HG03457 (cell line): ENCODE results near the gene SLCO4A1.
A peak's percentile ranks its signal among the peaks of the same experiment; 100 is the strongest.

Experiments
- ATAC-seq: cut with Tn5 transposase; IDR thresholded peaks from one replicate; pipeline ENCODE4 v1.9.1; 2021; ENCODE audit warnings: moderate number of reproducible peaks; ENCODE audit not compliant: unreplicated experiment

The SLCO4A1 gene

DNA sequence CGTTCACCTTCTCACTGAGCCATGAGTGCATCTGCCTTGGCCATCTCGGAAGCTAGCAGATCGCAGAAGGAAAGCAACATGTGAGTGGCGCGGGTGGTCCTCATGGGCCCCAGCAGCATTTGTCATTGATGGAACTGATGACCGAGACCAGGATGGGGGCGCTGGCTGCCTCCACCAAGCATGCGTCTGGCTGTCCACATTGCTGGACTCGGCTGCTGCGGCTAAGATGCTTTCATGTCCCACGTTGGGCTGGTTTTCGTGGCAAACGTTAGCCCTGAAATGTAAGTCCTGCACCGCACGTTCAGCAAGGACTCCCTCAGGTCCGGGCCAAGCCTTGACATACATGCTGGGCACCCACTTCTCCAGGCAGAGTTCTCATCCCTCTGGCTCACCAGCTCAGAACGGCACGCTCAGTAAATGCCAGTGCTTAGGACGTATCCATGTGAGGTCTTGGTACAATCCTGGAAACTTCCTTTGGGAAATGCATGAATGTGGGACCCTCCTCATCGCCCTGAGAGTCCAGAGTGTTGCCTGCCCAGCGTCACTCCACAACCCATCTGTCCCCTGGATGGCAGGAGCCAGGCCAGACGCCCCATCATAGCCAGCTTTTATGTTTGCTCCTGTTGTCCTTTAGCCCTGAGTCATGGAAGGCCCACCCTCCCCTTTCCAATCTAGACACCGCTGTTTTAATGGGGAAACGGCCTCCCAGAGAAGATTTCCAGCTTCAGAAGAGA, 8.4 kb downstream of the SLCO4A1 start:
- no peak for ATAC-seq

DNA sequence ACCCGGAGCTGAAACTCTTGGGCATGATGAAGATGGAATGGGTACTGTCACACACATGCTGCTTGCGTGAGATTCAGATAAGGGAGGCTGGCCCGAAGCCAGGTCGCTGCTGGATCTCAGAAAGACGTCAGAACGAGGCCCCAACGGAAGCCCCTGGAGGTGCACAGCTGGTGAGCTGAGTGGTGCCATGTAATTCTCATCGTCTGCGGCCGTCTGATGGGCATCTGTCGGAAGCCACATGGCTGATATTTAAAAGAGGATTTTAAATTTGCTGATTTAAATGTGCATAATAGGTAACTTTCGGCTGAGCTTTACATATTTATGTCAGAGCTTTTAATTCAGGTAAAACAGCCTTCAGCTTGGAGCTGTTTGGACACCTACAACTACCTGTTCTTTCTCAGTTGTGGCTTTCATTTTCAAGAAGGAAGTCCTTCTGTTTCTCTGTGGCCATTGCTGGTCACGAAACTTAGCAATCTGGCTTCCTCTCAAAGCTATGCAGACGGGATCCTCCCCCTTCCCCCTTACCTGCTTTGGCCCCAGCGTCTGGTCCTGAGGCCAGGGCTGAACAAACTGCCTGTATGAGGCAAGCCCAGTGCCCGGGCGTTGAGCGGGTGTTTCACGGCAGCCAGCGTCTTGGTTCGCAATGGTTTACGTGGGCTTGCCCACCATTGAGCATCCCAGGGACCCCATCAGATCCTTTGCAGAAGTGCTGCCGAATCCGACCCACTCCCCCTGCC, 9.2 kb downstream of the SLCO4A1 start:
- peak; percentile 48 for ATAC-seq

DNA sequence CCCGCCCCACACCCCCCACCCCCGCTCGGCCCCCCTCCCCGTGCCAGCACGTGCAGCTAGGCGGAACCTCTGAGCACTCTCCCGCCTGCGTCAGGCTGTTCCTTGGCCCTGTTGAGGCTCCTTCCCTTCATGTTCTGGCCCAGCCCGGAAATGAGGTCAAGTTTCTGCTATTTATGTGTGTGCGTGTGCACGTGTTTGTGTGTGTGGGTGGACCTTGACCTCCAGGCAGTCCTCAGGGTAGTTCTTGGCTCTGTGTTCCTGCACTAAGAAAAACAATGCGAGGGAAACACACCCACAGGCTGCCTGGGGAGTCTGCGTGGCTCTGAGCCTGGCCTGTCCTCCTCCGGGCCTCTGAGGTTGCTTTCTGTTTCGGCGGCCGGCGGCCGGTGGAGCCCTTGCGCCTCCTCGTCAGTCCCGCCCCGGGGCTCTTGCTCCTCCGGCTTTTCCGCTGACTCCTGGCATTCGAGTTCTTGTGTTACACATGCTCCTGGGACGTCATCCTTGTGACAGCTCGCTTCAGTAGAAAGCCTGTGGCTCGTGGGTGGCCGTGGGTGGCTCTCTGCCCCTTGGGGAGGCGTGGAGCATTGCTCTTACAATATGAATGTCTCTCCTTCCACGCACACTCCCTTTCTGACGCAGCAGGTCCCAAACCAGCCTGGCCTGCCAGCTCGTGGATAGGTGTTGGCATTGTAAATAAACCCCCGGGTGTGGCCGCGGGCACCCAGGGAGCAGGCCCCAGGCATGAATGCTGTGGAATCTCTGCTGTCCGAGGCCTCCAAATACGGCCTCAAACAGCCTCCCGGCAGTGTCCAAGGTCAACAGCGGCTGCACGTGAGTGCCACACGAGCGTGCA, 10.0 kb downstream of the SLCO4A1 start:
- ATAC-seq, result peak; percentile 40

DNA sequence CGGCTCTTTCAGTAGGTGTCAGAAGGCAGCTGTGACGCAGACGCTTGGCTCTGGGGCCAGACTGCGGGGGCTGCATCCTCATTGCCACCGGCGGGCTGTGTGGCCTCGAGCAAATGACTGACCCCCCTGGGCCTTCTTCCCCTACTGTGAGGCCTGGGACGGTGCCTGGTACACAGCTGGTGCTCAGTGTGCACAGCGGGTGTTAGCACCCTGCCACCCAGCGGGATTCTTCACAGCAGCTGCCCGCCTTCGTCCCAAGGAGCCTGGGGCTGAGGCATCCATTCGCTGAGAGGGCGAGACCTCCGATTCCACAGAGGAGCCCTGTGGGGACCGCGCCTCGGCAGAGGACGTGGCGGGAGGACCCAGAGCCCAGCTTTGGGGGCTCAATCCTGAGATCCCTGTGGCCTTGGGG, 10.6 kb downstream of the SLCO4A1 start:
- no peak for ATAC-seq

DNA sequence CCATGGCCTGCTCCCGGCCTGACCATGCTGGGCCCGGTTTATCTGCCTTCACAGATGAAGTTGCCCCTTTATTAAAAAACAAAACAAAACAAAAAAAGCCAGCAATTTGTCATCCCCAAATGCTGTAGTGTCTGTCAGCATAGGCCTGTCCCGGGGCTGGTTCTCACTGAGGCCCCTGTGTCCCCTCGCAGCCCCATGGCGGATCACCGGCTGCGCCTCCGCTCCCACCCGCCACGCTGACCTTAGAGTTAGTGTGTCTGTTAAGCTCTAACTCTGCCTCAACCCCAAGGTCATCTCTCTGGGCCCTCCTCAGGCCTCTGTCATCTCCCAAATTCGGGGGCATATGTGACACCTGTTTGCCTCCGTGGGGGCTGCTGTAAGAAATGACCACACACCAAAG, 11.1 kb downstream of the SLCO4A1 start:
- ATAC-seq, result no peak

DNA sequence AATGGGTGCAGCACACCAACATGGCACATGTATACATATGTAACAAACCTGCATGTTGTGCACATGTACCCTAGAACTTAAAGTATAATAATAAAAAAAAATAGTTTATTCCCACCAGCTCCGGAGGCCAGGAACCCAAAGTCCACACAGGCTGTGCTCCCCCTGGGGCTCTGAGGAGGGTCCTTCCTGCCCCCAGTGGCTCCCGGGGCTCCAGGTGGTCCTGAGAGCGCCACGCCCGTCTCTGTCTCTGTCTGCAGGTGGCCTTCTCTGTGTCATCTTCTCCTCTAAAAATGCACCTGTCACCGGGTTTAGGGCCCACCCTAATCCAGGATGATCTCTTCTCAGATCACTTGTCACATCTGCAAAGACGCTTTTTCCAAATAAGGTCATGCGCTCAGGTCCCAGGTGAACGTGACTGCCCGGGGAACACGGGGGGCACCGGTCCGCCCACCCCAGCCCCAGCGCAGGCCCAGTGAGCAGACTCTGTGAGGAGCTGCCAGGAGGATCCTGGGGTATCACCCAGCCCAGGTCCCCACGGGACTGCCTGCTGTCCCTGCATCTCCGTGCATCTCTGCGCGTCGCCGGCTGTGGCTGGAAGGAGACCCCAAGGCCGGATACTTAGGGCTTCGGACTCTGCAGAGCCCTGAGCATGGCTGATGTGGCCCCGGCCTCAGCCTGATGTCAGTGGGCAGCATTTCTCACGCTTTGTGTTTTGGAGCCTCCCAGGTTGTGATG, 11.8 kb downstream of the SLCO4A1 start:
- ATAC-seq, result no peak

DNA sequence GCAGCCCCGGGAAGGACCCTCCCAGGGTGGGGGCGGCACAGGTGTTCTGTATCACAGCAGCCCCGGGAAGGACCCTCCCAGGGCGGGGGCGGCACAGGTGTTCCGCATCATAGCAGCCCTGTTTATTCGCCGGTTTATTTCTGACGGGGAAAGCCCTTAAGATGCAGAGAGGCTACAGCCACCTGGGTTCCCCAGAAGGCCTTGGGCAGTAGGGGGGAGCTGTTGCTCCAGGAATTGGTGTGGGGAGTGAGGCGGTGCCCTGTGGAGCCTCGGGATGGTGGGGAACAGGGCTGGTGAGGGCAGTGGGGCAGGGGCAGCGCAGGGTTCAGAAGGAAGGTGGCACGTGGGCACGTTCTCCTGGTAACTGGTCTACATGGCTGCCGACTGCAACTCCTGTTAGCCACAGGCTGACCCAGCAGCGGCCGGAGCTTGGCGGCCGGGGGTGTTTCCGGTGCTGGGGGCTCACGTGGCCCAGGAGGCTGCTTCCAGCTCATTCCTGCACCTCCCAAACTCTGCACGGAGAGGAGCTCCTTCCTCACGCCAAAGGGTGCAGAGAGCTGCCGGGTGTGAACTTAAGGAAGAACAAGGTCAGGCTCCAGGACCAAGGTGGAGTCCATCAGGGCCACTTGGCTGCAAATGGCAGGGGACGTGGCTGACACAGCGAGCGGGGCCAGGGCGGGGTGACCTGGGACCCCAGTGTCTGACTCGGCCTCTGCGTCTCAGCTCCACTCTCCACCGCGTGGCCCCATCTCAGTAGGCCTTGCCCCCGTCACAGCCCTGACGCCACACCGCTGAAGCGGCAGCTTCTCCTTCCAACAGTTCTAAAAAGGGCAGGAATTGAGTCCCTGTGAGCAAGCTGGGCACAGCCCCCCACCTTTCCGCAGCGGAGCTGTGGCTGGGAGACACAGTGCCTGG, 13.2 kb downstream of the SLCO4A1 start:
- no peak for ATAC-seq

DNA sequence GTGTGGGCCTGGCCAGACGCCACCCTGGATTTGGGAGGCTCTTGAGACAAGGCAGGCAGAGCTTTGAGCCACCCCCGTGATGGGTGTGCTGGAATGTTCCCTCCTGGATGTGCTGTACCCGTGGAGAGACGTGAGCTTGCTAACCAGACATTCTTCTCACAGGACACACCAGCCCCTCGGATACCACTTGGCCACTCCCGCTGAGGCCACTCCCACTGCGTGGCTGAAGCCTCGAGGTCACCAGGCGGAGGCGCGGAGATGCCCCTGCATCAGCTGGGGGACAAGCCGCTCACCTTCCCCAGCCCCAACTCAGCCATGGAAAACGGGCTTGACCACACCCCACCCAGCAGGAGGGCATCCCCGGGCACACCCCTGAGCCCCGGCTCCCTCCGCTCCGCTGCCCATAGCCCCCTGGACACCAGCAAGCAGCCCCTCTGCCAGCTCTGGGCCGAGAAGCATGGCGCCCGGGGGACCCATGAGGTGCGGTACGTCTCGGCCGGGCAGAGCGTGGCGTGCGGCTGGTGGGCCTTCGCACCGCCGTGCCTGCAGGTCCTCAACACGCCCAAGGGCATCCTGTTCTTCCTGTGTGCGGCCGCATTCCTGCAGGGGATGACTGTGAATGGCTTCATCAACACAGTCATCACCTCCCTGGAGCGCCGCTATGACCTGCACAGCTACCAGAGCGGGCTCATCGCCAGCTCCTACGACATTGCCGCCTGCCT, 14.1 kb downstream of the SLCO4A1 start:
- ATAC-seq, result no peak

DNA sequence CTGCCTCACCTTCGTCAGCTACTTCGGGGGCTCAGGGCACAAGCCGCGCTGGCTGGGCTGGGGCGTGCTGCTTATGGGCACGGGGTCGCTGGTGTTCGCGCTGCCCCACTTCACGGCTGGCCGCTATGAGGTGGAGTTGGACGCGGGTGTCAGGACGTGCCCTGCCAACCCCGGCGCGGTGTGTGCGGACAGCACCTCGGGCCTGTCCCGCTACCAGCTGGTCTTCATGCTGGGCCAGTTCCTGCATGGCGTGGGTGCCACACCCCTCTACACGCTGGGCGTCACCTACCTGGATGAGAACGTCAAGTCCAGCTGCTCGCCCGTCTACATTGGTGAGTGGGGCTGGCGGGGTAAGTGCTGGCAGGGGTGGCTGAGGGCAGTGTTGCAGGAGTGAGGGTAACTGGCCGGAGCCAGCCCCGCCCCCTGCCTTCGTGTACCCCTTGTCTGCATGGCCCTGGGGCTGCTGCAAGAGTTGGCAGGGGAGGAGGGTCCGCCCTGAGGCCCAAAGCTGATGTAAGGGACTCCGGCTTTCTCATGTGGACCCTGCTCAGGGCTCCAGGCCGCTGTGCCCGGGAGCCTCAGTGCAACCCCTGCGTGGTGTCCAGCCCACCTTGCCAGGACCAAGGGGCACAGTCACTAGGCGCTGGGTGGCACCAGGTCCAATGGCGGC, 14.8 kb downstream of the SLCO4A1 start:
- no peak for ATAC-seq

DNA sequence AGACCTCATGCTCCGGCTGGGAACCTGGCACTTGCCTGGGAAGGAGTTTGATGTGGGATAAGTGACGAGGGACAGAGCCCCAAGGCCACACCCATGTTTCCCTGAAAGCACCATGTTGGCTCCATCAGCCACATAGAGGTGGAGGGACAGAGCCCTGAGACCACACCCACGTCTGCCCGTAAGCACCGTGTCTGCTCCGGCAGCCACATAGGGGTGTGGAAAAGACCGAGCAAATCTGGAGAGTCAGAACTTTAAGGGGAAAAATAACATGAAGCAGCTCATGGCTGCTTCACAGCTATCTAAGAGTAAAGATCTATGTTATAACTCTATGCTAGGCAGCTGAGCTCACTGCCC, 15.3 kb downstream of the SLCO4A1 start:
- ATAC-seq, result no peak

DNA sequence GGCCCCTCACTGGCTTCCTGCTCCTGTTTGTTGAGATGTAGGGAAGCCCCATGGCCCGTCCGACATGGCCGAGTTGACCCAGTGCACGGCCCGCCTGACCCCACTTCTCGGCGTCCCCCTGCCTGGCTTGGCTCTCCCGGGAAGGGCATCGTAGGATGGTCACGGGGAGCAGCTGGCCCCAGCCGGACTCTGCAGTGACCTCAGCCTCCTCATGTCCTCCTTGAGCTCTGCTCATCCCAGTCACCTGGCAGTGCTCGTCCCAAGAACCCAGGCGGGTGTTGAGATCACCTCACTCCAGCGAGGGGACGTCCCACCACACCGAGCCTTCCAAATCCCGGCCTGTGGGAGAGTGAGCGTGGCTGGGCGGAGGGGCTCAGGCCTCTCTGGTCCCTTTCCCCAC, 15.7 kb downstream of the SLCO4A1 start:
- no peak for ATAC-seq

DNA sequence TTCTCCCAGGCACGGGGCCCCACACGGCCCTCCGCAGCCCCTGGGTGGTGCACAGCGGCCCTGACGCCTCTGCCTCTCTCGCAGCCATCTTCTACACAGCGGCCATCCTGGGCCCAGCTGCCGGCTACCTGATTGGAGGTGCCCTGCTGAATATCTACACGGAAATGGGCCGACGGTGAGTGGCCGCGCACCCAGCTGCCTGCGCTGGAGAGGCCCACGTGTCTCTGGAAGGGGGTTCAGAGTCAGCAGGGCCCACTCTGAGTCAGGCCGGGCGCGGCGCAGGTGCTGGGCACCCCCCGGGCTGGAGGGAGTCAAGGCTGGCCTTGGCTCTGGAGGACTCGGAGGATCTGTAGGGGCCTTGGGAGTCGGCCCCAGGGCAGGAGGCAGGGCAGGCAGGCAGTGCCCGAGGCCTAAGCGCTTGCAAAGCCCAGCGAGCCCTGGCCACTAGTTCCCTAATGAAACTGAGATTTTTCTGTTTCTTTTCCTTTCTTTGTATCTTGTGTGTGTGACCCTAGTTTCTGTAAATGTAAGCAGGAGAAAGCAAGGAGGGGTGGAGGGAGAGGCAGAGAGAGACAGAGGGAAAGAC, 16.4 kb downstream of the SLCO4A1 start:
- no peak for ATAC-seq

DNA sequence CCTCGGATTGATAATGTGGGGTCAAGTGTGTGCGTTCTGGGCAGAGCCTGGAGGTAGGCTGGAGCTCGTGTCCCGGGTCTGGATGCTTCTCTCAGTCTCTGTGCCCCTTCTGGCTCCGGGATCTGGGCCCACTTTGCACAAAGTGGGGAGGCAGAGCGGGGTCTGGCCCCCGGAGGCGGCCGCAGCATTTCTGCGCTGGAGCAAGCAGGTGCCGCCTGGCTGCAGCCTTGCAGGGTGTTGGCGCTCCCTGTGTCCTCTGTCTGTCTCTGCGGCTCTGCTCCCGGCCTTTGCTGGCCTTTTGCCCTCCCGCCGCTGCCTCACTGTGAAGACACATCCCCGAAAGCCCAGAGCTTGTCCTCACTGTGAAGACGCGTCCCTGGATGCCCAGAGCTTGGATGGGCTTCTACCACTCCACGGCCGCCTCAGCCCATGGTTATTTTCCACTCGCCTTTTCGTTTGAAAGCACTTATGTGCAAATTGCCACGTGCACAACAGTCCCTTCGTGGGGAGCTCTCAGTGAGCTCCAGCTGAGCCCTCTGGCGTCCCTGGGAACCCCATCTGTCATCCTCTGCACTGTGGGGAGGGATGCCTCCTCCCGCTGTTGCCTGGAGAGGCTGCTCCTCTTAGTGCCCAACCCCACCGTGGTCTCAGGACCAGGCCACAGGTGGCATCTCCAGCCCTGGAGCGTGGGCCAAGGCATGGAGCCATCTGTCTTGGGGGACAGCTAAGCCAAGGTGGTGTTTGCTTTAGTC, 17.4 kb downstream of the SLCO4A1 start:
- ATAC-seq, result no peak

DNA sequence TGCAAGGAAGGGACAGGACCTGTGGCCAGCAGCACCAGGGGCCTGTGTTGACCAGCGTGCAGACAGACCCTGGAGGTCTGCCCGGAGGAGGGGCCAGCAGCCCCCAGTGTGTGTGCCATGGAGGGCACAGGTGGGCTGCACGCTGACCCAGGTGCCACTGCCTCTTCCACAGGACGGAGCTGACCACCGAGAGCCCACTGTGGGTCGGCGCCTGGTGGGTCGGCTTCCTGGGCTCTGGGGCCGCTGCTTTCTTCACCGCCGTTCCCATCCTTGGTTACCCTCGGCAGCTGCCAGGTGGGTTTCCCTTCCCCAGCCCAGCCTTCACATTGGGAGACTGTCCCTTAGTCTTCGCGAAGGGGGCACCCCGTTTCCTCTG, 17.9 kb downstream of the SLCO4A1 start:
- no peak for ATAC-seq

DNA sequence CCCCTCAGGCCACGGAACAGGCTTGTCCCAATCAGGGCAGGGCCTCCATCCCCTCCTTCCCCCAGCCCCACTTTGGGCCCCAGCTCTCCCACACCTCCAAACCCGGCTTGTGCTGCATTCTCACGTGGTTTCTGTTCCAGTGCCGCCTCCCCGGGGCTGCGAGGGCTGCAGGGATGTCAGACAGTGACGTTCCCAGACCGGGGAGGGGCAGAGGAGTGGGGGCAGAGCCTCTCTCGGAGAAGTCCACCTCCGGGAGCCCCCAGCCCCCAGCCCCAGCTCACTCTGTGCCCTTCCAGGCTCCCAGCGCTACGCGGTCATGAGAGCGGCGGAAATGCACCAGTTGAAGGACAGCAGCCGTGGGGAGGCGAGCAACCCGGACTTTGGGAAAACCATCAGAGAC, 18.5 kb downstream of the SLCO4A1 start:
- no peak for ATAC-seq

DNA sequence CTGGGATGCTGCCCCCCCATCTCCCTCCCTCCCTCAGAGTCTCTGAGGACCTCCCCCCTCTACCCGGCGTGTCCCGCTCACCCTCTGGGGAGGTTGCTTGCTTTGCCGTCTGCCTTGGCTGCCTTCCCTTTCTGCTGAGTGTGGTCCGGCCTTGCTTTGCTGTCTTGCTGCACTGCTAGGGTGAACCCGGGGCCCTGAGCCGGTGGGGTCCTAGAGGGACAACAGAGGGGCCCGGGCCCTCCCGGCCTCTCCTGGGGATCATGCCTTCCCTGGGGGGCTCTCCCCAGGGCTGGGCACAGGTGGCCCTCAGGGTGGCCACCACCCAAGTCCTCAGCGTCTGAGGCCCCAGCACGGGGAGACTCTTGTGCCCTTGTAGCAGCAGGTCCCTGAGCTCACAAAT, 19.3 kb downstream of the SLCO4A1 start:
- ATAC-seq, result no peak

DNA sequence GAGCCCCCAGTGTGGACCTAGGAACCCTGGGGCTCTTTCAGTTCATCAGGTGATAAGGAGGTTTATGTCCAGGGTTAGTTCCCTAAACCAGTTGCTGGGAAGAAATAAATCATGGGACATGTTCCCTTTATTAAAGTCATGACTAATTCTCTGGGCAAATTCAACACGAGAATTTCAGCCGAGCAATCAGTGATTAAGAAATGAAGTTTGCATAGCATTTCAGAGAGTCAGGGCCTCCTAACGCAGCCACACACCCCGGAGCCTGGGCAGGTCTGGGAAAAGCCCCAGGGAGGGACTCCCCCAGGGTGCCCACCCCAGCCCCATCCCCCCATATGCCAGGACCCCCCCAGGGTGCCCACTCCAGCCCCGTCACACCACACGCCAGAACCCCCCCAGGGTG, 20.1 kb downstream of the SLCO4A1 start:
- no peak for ATAC-seq
